ENCODE data around the gene KCNQ1OT1. TPM values are rescaled to one million over a fixed set of nuclear protein-coding genes. Genes with fewer than 3 reads are reported as not detected.

KCNQ1OT1 gene
- total and polyA plus RNA-seq, 2 of the 4 experiments (the other 2 are of a cell fraction), result 0.14 to 2.0 TPM

- H3K4me1 ChIP-seq (ENCODE audit: control insufficient read depth, insufficient read depth, low read length), result no peaks in the 10 kb centered on the region
- no peak overlapping the region for H3K9ac ChIP-seq (ENCODE audit: low read depth, low read length)
- peaks cover 10% of the 10 kb centered on the region; the same call in 1 of the 2 replicates for H3K36me3 ChIP-seq (ENCODE audit: control insufficient read depth, insufficient read depth, low read length)
- H3K4ac ChIP-seq (ENCODE audit: low read depth, low read length), result no peak overlapping the region
- H2BK15ac ChIP-seq (ENCODE audit: low read depth, low read length), result no peak overlapping the region
- peaks cover 14% of the 10 kb centered on the region for H4K20me1 ChIP-seq (ENCODE audit: insufficient read depth, low read length)
- dilution Hi-C loops (cut with HindIII; ENCODE audit: low sequenced_read_pairs, unreplicated experiment), result no loop called here
- ChIA-PET POLR2A (ENCODE audit: unreplicated experiment) (no interaction called here), CTCF (no interaction called here)
- no peak overlapping the region for H3K56ac ChIP-seq (ENCODE audit: extremely low read depth, insufficient read depth, low read length)
- no peak overlapping the region for H4K5ac ChIP-seq (ENCODE audit: low read depth, low read length)
- H3K18ac ChIP-seq (ENCODE audit: low read depth, low read length), result no peak overlapping the region
- H2AK9ac ChIP-seq (replicated peaks; ENCODE audit: low read depth, low read length, poor library complexity), result no peak overlapping the region
- BruUV-seq (replicated peaks), result no TSS peak
- H2BK5ac ChIP-seq (ENCODE audit: low read depth, low read length, poor library complexity, severe bottlenecking), result no peak overlapping the region
- no CpG with 5 or more reads among the region's 5 CpGs for WGBS, 2 experiments (ENCODE audit: extremely low coverage in 2 of 2, insufficient read length in 1 of 2)
- no peak overlapping the region for H3K4me3 ChIP-seq (ENCODE audit: insufficient read depth, low read depth, low read length)
- H3K4me2 ChIP-seq (ENCODE audit: low read depth, low read length), result no peak overlapping the region
- no peak overlapping the region for H2BK20ac ChIP-seq (ENCODE audit: low read depth, low read length)
- H3K27ac ChIP-seq (ENCODE audit: insufficient read depth, low read length), result no peak overlapping the region
- H3K27me3 ChIP-seq (ENCODE audit: control insufficient read depth, insufficient read depth, low read length), result no peaks in the 10 kb centered on the region; the same call in 1 of the 2 replicates
- intact Hi-C loops (cut with micrococcal nuclease), result no loop called here
- in situ Hi-C loops (cut with MboI; ENCODE audit: low sequenced_read_pairs), result no loop called here
- no peak overlapping the region for H3K14ac ChIP-seq (replicated peaks; ENCODE audit: low read depth, low read length)
- TF ChIP-seq BHLHE40 (IDR thresholded peaks at IDR 0.05; ENCODE audit: low read depth, low read length) (no peak), SMC3 (IDR thresholded peaks at IDR 0.05; ENCODE audit: low read depth, low read length) (no peak), NFE2L2 (IDR thresholded peaks at IDR 0.05; ENCODE audit: low read depth, low read length) (no peak), CTCF (conservative IDR thresholded peaks at IDR 0.05; ENCODE audit: low read depth, low read length) (no peak), RCOR1 (IDR thresholded peaks at IDR 0.05; ENCODE audit: insufficient replicate concordance, low read length) (no peak), MXI1 (IDR thresholded peaks at IDR 0.05; ENCODE audit: borderline replicate concordance, low read depth, low read length) (no peak), MAFK (IDR thresholded peaks at IDR 0.05; ENCODE audit: low read depth, low read length) (no peak), CEBPB (IDR thresholded peaks at IDR 0.05; ENCODE audit: low read depth, low read length) (no peak), POLR2A (IDR thresholded peaks at IDR 0.05; ENCODE audit: low read depth, low read length) (no peak), MAZ (IDR thresholded peaks at IDR 0.05; ENCODE audit: borderline replicate concordance, low read depth, low read length) (no peak), RAD21 (IDR thresholded peaks at IDR 0.05; ENCODE audit: low read length) (no peak), CHD1 (IDR thresholded peaks at IDR 0.05; ENCODE audit: low read depth, low read length) (no peak), FOS (IDR thresholded peaks at IDR 0.05; ENCODE audit: low read depth, low read length) (no peak), RFX5 (IDR thresholded peaks at IDR 0.05; ENCODE audit: low read depth, low read length) (no peak), USF2 (IDR thresholded peaks at IDR 0.05; ENCODE audit: low read depth, low read length) (no peak)
- H2AK5ac ChIP-seq (ENCODE audit: low read depth, low read length), result no peak overlapping the region
- H4K8ac ChIP-seq (ENCODE audit: low read depth in 2 of 2, low read length in 2 of 2), result no peak overlapping the region
- no peak overlapping the region for H2AFZ ChIP-seq (replicated peaks; ENCODE audit: low read length, poor library complexity)
- peaks cover 45% of the 10 kb centered on the region for H3K9me3 ChIP-seq (ENCODE audit: control insufficient read depth, insufficient read depth, low read length)
- no peak overlapping the region for H2BK120ac ChIP-seq (ENCODE audit: low read depth, low read length)
- no peaks in the 10 kb centered on the region for H3K9me1 ChIP-seq (ENCODE audit: insufficient read depth, low read length)
- 0 out of 4 replicates have a peak, but pooled peaks cover 5 to 17% of the 10 kb centered on the region in 2 experiments for H3K79me1 ChIP-seq (ENCODE audit: low read depth in 1 of 2, low read length in 2 of 2)
- no peak overlapping the region for H3K23ac ChIP-seq (ENCODE audit: low read depth, low read length)
- ATAC-seq (ENCODE audit: low read depth) (no peak), DNase-seq (no peak)
- H4K91ac ChIP-seq (ENCODE audit: insufficient read depth, low read depth, low read length), result no peak overlapping the region
Measured at GRCh38 chr11:2662024-2662312, 37.8 kb downstream of the KCNQ1OT1 start.
